ENCODE measurements around the gene ZNF440.
A peak's percentile ranks its signal among the peaks of the same experiment; 100 is the strongest.
"Not testable (repeated sequence)": the region's sequence is repeated elsewhere in the genome, so short reads cannot be mapped to it uniquely, and the experiment has no call there.

Gene ZNF440

GRCh38 chr19:11832253-11832912 lies 18.3 kb downstream of the ZNF440 start:
- no peak overlapping the region for H3K4me3 ChIP-seq (ENCODE audit: low read depth, low read length)
- TF ChIP-seq, protein P1, sequence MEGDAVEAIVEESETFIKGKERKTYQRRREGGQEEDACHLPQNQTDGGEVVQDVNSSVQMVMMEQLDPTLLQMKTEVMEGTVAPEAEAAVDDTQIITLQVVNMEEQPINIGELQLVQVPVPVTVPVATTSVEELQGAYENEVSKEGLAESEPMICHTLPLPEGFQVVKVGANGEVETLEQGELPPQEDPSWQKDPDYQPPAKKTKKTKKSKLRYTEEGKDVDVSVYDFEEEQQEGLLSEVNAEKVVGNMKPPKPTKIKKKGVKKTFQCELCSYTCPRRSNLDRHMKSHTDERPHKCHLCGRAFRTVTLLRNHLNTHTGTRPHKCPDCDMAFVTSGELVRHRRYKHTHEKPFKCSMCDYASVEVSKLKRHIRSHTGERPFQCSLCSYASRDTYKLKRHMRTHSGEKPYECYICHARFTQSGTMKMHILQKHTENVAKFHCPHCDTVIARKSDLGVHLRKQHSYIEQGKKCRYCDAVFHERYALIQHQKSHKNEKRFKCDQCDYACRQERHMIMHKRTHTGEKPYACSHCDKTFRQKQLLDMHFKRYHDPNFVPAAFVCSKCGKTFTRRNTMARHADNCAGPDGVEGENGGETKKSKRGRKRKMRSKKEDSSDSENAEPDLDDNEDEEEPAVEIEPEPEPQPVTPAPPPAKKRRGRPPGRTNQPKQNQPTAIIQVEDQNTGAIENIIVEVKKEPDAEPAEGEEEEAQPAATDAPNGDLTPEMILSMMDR (IDR thresholded peaks at IDR 0.05; ENCODE audit: low read depth, low read length): no peak
- DNase-seq (ENCODE audit: low read depth, low spot score): no peak
- in situ Hi-C loops (cut with HindIII; ENCODE audit: low sequenced_read_pairs): no loop called here

DNA sequence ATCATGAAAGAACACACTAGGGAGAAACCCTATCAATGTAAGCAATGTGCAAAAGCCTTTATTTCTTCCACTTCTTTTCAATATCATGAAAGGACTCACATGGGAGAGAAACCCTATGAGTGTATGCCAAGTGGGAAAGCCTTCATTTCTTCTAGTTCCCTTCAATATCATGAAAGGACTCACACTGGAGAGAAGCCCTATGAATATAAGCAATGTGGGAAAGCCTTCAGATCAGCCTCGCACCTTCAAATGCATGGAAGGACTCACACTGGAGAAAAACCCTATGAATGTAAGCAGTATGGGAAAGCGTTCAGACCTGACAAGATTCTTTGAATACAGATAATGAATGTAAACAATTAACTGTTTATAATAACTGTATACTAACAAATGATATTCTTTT lies 19.5 kb downstream of the ZNF440 start:
- TF ChIP-seq, protein P1 (IDR thresholded peaks at IDR 0.05; ENCODE audit: low read depth, low read length): no peak
- no peak for DNase-seq (ENCODE audit: low read depth, low spot score)
- in situ Hi-C loops (cut with HindIII; ENCODE audit: low sequenced_read_pairs): no loop called here
- no peak overlapping the region for H3K4me3 ChIP-seq (ENCODE audit: low read depth, low read length)

- H3K4me3 ChIP-seq (ENCODE audit: low read depth, low read length); DNase-seq (ENCODE audit: low read depth, low spot score); in situ Hi-C loops (cut with HindIII; ENCODE audit: low sequenced_read_pairs): not testable (repeated sequence)
These were observed 21.6 kb downstream of the ZNF440 start for GRCh38 chr19:11835626-11836066.

GRCh38 chr19:11843722-11844121 lies 29.6 kb downstream of the ZNF440 start:
- TF ChIP-seq, protein P1 (IDR thresholded peaks at IDR 0.05; ENCODE audit: low read depth, low read length): no peak
- no peak for DNase-seq (ENCODE audit: low read depth, low spot score)
- H3K4me3 ChIP-seq (ENCODE audit: low read depth, low read length): no peak overlapping the region
- in situ Hi-C loops (cut with HindIII; ENCODE audit: low sequenced_read_pairs): no loop called here

DNA sequence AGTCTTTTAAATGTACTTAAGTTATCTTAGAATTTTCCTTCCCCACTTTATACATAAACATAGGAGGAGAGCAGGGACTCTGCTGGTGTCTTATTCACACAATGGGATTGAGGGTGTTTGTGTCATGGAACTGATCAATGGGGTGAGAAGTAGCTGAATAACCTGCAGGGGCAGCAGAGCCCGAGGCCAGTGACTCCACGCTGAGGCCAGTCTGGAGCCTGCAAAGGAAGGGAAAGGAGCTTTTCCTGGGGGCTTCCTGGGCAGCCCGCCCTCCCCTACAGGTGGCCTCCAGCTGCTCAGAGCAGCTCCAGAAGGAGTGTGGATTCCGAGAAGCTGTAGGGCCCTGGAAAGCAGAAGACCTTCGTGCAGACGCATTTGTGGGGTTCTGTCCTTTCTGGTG lies 33.5 kb downstream of the ZNF440 start:
- H3K4me3 ChIP-seq (ENCODE audit: low read depth, low read length); in situ Hi-C loops (cut with HindIII; ENCODE audit: low sequenced_read_pairs); DNase-seq (ENCODE audit: low read depth, low spot score): not testable (repeated sequence)

DNA sequence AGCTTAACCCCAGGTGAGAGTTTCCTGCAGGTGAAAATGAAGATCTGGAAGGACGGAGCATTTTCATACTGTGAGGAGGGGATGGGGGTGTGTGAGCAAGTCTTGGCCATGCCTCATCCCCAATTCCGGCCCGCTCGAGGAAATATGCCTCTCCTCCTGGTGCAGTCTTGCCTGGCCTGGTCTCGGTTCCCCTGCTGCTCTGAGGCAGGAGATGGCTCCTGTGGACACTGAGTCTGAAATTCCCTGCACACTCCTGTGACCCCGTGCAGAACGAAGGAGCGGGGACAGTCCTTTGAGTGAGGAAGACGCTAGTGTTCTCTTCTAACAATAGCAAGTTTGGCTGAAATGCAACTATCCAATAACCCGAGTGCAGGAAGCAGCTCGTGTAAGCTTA lies 34.1 kb downstream of the ZNF440 start:
- in situ Hi-C loops (cut with HindIII; ENCODE audit: low sequenced_read_pairs): no loop called here
- DNase-seq (ENCODE audit: low read depth, low spot score): no peak
- TF ChIP-seq, protein P1 (IDR thresholded peaks at IDR 0.05; ENCODE audit: low read depth, low read length): no peak
- peak overlapping the region; percentile 56 for H3K4me3 ChIP-seq (ENCODE audit: low read depth, low read length)

DNA sequence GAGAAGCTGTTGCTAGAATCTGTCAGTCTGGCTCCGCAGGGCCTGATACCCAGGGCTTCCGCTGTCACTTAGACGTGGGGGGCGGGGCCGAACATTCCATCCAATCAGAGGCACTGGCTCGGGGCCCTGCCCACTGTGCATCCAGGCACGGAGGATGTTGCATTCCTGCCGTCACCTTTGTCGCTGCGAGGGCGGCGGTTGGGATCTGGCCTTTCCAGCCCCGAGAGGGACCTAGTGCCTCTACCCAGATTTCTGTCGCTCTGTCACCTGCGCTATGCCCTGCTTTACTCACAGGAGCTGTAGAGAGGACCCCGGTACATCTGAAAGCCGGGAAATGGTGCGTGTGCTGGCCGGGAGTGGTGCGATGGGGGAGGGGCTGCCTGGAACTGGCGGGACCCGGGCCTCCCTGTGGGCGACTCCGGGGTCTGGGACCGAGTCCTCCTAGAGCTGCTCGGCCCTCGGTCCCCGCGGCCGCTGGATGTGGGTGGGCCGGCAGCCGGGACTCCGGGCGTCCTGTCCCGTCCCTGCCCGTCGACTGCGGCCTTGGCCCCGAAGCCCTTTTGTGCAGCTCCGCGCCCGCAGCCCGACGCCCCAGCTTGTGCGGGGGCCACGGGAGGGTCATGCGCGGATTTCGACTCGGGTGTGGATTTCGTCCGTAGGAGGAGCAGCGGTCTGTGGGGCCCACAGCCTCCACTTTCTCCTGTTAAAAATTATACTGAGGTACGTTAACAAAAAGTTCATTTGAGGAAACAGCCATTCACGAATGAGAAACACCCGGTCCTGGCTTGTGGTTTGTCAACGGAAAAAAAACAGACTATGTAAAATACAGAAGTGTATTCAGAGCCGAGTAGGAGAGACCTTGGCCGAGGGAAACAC lies 34.8 kb downstream of the ZNF440 start, which contains the start of gene ZNF439:
ZNF439 (plus strand) TSS at position 133 of the 876 bp plus-strand sequence; CDS start at position 275, 142 bp downstream.
- peak within 1 kb of the TSS; percentile 56 for H3K4me3 ChIP-seq (ENCODE audit: low read depth, low read length)
- in situ Hi-C loops (cut with HindIII; ENCODE audit: low sequenced_read_pairs): no loop called here
- DNase-seq (ENCODE audit: low read depth, low spot score): peak; percentile 47
- TF ChIP-seq, protein P1 (IDR thresholded peaks at IDR 0.05; ENCODE audit: low read depth, low read length): no peak

DNA sequence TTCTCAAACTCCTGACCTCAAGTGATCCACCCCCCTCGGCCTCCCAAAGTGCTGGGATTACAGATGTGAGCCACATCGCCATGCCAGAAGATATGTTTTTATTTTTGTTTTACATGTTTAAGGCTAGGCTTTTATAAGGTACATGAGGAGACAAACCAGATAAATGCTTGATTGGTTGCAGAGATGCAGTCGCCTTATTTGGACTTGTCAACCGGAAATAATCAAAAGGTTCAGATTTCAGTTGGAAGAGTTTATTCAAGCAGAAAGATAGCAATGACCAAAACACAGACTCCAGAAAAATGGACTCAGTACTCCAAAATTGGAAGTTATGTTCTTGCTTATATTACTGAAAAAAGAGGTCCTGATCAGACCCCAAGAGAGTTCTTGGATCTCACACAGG lies 36.2 kb downstream of the ZNF440 start:
- in situ Hi-C loops (cut with HindIII; ENCODE audit: low sequenced_read_pairs); DNase-seq (ENCODE audit: low read depth, low spot score); H3K4me3 ChIP-seq (ENCODE audit: low read depth, low read length): not testable (repeated sequence)

Measured in astrocyte of the spinal cord (primary cell).